Kidney tubule cell (primary cell): ENCODE measurements around the gene NCAM2.

ENCODE experiments used
- DNase-seq: peaks from one replicate; pipeline ENCODE4 v3.0.0-alpha.2; 2018; ENCODE audit warnings: low spot score

Gene NCAM2

GRCh38 chr21:20997636-20998455, at the start of gene NCAM2:
TSS of gene NCAM2 (plus strand) at chr21:20998409.
- DNase-seq, result peak; percentile 61

GRCh38 chr21:20949884-20950283, 48.3 kb upstream of the NCAM2 start:
- DNase-seq, result no peak

- DNase-seq, result no peak
Measured at GRCh38 chr21:20965816-20966215, 32.4 kb upstream of the NCAM2 start.

GRCh38 chr21:20968391-20968790, 29.8 kb upstream of the NCAM2 start:
- no peak for DNase-seq

GRCh38 chr21:20970691-20971090, 27.5 kb upstream of the NCAM2 start:
- DNase-seq, result no peak

- DNase-seq, result peak; percentile 39
Measured at GRCh38 chr21:20971296-20971921, 26.8 kb upstream of the NCAM2 start.

GRCh38 chr21:20994790-20995189, 3.4 kb upstream of the NCAM2 start:
- DNase-seq, result no peak

GRCh38 chr21:20996421-20997310, 1.5 kb upstream of the NCAM2 start:
- no peak for DNase-seq

- no peak for DNase-seq
Measured at GRCh38 chr21:20997311-20997635, 936 bp upstream of the NCAM2 start.

- no peak for DNase-seq
Measured at GRCh38 chr21:20998456-20998789, 214 bp downstream of the NCAM2 start.

- DNase-seq, result no peak
Measured at GRCh38 chr21:20998886-20999285, 677 bp downstream of the NCAM2 start.

- peak; percentile 33 for DNase-seq
Measured at GRCh38 chr21:20999659-21000058, 1.4 kb downstream of the NCAM2 start.

GRCh38 chr21:21000591-21001175, 2.5 kb downstream of the NCAM2 start:
- no peak for DNase-seq

- no peak for DNase-seq
Measured at GRCh38 chr21:21001591-21002100, 3.4 kb downstream of the NCAM2 start.

GRCh38 chr21:21002153-21002552, 3.9 kb downstream of the NCAM2 start:
- no peak for DNase-seq

- peak; percentile 20 for DNase-seq
Measured at GRCh38 chr21:21003701-21004100, 5.5 kb downstream of the NCAM2 start.

GRCh38 chr21:21007606-21008005, 9.4 kb downstream of the NCAM2 start:
- DNase-seq, result no peak

- no peak for DNase-seq
Measured at GRCh38 chr21:21010228-21010627, 12.0 kb downstream of the NCAM2 start.

- DNase-seq, result no peak
Measured at GRCh38 chr21:21010698-21011097, 12.5 kb downstream of the NCAM2 start.

- DNase-seq, result no peak
Measured at GRCh38 chr21:21018821-21019220, 20.6 kb downstream of the NCAM2 start.

- DNase-seq, result no peak
Measured at GRCh38 chr21:21019681-21020080, 21.5 kb downstream of the NCAM2 start.

- DNase-seq, result no peak
Measured at GRCh38 chr21:21025742-21026141, 27.5 kb downstream of the NCAM2 start.
